ENCODE results near the gene GRAMD1B. TPM values are rescaled to one million over a fixed set of nuclear protein-coding genes. Genes with fewer than 3 reads are reported as not detected.

GRAMD1B gene
- total RNA-seq, 2 experiments from 2014 or later: 16.1 to 21.8 TPM

DNA sequence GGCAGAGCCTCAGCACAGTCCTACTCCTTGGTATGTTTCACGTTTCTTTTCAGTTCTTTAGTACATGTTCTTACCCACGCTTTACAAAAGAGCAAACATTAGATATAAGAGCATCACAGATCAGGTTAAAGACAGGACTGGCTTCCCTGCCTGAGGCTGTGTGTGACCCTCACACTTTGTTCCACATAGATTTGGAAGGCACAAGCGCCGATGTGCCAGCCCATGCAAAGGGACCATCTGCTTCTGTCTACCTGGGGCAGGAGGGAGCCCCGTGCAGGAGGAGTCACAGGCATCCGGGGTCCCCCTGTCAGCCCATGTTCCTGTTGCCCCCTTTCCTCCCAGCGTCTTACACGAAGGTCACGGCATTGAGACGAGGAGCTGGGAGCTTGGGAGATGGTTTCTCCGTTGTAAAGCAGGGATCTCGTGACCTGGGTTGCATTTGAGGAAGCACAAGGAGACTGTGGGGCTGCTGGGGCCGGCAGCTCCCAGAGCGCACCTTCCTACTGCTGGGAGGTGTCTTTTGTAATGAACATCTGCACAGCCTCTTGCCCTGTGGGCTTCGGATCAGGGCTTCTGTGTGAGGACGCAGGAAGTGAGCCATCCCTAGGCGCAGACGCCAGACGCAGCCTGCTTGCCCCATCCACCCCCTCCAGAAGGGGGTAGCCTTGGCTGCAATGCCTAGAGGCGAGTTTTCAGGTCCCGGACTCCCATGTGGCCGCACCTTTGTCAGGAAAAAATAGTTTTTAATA is 151.8 kb downstream of the GRAMD1B start:
- no peaks in the 10 kb centered on the region for H3K27me3 ChIP-seq (ENCODE audit: control insufficient read depth in 1 of 2, insufficient read depth in 2 of 2, low read length in 2 of 2)
- no peak overlapping the region for H3K27ac Mint-ChIP-seq

GRCh38 chr11:123582992-123583504 is 153.0 kb downstream of the GRAMD1B start:
- CTCF ChIA-PET: no interaction called here
- DNase-seq: no peak
- Mint-ChIP-seq H3K36me3 (ENCODE audit: low read depth) (no peaks in the 10 kb centered on the region), H3K4me1 (ENCODE audit: low read depth) (peaks cover 9% of the 10 kb centered on the region), H3K27me3 (no peaks in the 10 kb centered on the region), H3K9me3 (no peaks in the 10 kb centered on the region), H3K27ac (no peak overlapping the region), H3K4me3 (no peak overlapping the region)
- Histone ChIP-seq H3K27ac (ENCODE audit: low read depth in 1 of 2, low read length in 2 of 2) (no peak overlapping the region), H3K36me3 (ENCODE audit: insufficient read depth, low read length) (peaks cover 3% of the 10 kb centered on the region), H3K4me3 (ENCODE audit: low read length) (no peak overlapping the region), H3K27me3 (ENCODE audit: control insufficient read depth in 1 of 2, insufficient read depth in 2 of 2, low read length in 2 of 2) (no peaks in the 10 kb centered on the region), H3K4me1 (ENCODE audit: insufficient read depth, low read length) (peaks cover 9% of the 10 kb centered on the region), H3K9me3 (ENCODE audit: control insufficient read depth in 1 of 2, insufficient read depth in 1 of 2, low read length in 2 of 2) (no peaks in the 10 kb centered on the region)
- intact Hi-C loops (cut with DNase I, micrococcal nuclease): no loop called here
- POLR2A ChIA-PET: no interaction called here
- TF ChIP-seq CTCF (IDR thresholded peaks at IDR 0.05): no peak
- ATAC-seq (ENCODE audit: poor library complexity): no peak

More for the DNA sequence above, 151.8 kb downstream of the GRAMD1B start:
- Histone ChIP-seq H3K36me3 (ENCODE audit: insufficient read depth, low read length) (peaks cover 3% of the 10 kb centered on the region), H3K4me3 (ENCODE audit: low read length) (no peak overlapping the region), H3K27ac (ENCODE audit: low read depth in 1 of 2, low read length in 2 of 2) (no peak overlapping the region), H3K9me3 (ENCODE audit: control insufficient read depth in 1 of 2, insufficient read depth in 1 of 2, low read length in 2 of 2) (no peaks in the 10 kb centered on the region), H3K4me1 (ENCODE audit: insufficient read depth, low read length) (peaks cover 14% of the 10 kb centered on the region)
- ChIA-PET POLR2A (no interaction called here), CTCF (interaction anchor here (1.9 kb wide), 1 partner anchor 126 kb away, joined by 15 read pairs; no protein-coding TSS in a partner anchor)
- Mint-ChIP-seq H3K9me3 (no peaks in the 10 kb centered on the region), H3K4me3 (no peak overlapping the region), H3K4me1 (ENCODE audit: low read depth) (peaks cover 12% of the 10 kb centered on the region), H3K27me3 (no peaks in the 10 kb centered on the region), H3K36me3 (ENCODE audit: low read depth) (no peaks in the 10 kb centered on the region)
- DNase-seq: no peak
- TF ChIP-seq CTCF (IDR thresholded peaks at IDR 0.05): no peak
- intact Hi-C loops (cut with DNase I, micrococcal nuclease): loop anchor here in 1 of 2 experiments (2.0 kb wide), 1 partner anchor 125 kb away; no protein-coding TSS in a partner anchor
- ATAC-seq (ENCODE audit: poor library complexity): no peak

DNA sequence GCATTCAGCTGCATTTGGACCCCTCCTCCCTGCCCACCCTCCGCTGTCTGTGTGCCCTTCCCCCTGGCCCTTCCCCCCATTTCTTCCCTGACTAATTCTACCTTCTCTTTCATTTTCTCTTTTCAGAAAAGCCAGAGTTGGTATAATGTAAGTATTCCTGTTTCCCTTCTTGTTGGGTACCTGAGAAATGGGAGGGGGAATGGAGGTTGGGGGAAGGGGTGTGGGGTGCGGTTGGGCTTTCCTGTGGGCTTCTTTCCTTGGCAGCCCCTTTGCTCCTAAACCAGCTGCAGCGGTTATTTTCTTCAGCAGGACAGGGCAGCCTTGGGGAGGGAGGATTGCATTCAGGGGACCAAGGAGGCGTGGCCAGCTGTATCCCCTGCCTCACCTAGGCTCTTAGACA is 154.1 kb downstream of the GRAMD1B start:
- peaks cover 9% of the 10 kb centered on the region for H3K4me1 ChIP-seq (ENCODE audit: insufficient read depth, low read length)
- H3K27me3 Mint-ChIP-seq: no peaks in the 10 kb centered on the region
- no peaks in the 10 kb centered on the region for H3K9me3 Mint-ChIP-seq
- no peaks in the 10 kb centered on the region for H3K27me3 ChIP-seq (ENCODE audit: control insufficient read depth in 1 of 2, insufficient read depth in 2 of 2, low read length in 2 of 2)
- no peaks in the 10 kb centered on the region for H3K9me3 ChIP-seq (ENCODE audit: control insufficient read depth in 1 of 2, insufficient read depth in 1 of 2, low read length in 2 of 2)
- POLR2A ChIA-PET: interaction anchor here (0.6 kb wide), 1 partner anchor 88 kb away, joined by 4 read pairs; no protein-coding TSS in a partner anchor
- H3K36me3 ChIP-seq (ENCODE audit: insufficient read depth, low read length): peaks cover 3% of the 10 kb centered on the region
- no peak overlapping the region for H3K27ac Mint-ChIP-seq
- no peak overlapping the region for H3K27ac ChIP-seq (ENCODE audit: low read depth in 1 of 2, low read length in 2 of 2)
- H3K4me3 ChIP-seq (ENCODE audit: low read length): no peak overlapping the region
- H3K4me1 Mint-ChIP-seq (ENCODE audit: low read depth): peaks cover 9% of the 10 kb centered on the region
- no peak for ATAC-seq (ENCODE audit: poor library complexity)
- DNase-seq: no peak
- H3K36me3 Mint-ChIP-seq (ENCODE audit: low read depth): no peaks in the 10 kb centered on the region
- CTCF ChIA-PET: no interaction called here
- intact Hi-C loops (cut with DNase I, micrococcal nuclease): no loop called here
- no peak for TF ChIP-seq CTCF (IDR thresholded peaks at IDR 0.05)
- no peak overlapping the region for H3K4me3 Mint-ChIP-seq

Data from CD4-positive, alpha-beta T cell (primary cell).